GM12864 (cell line): ENCODE results near the gene CREBRF.
"Not testable (repeated sequence)": the region's sequence is repeated elsewhere in the genome, so short reads cannot be mapped to it uniquely, and the experiment has no call there.

Source experiments
- DNase-seq: peaks from one replicate; pipeline ENCODE4 v3.0.0-alpha.2; 2011; ENCODE audit warnings: low read depth
- H3K4me3 ChIP-seq: 2 replicates; pipeline ENCODE4 v1.5.1; 2011; ENCODE audit warnings: mild to moderate bottlenecking, low read depth, low read length, control low read depth
- TF ChIP-seq, protein P1 (sequence below): IDR thresholded peaks from 2 replicates; pipeline ENCODE4 v1.5.1; 2011; ENCODE audit warnings: low read depth, mild to moderate bottlenecking, moderate library complexity, low read length, control low read depth, inconsistent platforms; ENCODE audit errors: missing control alignments

Gene CREBRF

DNA sequence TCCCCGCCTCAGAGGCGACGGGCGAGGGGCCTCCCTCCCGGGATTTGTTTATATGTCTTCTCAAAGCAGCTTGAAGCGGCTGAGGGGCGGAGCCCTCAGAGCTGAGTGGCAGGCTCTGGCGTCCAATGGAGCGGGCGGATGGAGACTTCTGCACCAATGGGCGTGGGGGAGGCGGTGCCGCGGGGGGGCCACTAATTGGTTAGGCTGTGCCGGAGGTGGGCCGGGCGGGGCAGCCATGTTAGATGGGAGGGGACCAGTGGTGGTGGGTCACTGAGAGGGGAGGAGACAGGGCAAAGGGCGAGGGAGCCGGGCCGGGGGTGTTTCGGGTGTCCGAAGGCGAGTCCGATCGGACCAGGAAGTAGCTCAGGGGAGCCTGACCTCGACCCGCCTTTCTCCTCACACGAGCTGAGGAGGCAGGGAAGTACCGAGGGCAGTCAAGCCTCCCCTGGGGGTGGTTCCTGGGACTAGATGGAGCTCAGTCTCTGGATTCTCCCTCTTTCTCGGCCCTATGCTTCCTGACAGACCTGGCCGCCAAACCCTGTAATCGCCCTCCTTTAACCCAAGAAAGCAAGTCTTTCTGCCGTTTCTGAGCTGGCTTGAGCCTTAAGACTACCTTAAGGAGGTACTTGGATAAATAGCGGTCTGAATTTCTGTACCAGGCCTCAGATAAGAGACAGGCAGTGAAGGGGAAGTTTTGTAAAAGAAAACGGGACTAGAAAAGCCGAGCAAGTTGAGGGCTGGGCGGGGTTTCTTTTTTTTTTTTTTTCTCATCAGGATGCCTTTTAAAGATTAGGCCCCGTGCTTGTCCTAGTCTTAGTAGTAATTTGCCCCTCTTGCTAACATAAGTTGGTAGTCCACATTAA, 1.1 kb downstream of the CREBRF start:
- H3K4me3 ChIP-seq = peak overlapping the region; percentile 72
- peak; percentile 94 for DNase-seq
- TF ChIP-seq, protein P1, sequence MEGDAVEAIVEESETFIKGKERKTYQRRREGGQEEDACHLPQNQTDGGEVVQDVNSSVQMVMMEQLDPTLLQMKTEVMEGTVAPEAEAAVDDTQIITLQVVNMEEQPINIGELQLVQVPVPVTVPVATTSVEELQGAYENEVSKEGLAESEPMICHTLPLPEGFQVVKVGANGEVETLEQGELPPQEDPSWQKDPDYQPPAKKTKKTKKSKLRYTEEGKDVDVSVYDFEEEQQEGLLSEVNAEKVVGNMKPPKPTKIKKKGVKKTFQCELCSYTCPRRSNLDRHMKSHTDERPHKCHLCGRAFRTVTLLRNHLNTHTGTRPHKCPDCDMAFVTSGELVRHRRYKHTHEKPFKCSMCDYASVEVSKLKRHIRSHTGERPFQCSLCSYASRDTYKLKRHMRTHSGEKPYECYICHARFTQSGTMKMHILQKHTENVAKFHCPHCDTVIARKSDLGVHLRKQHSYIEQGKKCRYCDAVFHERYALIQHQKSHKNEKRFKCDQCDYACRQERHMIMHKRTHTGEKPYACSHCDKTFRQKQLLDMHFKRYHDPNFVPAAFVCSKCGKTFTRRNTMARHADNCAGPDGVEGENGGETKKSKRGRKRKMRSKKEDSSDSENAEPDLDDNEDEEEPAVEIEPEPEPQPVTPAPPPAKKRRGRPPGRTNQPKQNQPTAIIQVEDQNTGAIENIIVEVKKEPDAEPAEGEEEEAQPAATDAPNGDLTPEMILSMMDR = no peak

DNA sequence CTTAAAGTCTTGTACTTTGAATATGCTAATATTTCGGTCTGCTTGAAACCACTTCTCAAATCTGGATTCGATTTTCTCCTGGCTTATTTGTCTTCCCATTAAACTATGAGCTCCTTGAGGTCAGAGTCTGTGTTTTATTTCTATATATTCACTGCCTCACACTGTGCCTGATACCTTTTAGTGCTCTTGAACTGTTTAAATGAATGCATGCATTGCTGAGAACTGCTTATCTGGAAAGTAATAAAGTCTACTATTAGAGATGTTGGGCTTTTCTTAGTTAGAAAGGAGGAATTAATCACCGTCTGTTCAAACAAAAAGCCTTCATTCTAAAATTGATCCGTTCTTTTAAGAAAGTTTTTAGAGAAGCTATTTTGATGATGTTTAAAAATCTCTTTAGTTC, 6.0 kb downstream of the CREBRF start:
- TF ChIP-seq, protein P1 = no peak
- H3K4me3 ChIP-seq = no peak overlapping the region
- DNase-seq = no peak

DNA sequence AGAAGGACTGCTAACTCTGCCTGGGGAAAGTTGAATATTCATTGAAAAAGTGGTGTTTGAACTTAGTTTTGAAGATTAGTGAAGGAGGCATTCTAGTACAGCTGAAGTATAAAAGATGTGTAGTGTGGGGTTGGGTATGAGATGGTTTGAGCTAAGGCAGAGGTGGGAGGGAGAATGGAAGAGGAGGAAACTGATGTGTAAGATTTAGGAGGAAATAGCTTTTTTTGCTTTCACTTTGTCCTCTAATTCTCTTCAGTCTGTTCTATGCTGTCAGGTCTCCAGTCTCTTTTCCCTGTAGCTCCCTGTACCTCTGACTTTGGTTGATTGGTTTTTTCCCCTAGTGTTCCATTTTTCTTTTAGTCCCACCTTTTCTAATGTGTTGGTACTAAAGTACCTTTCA, 9.0 kb downstream of the CREBRF start:
- TF ChIP-seq, protein P1 = no peak
- DNase-seq = no peak
- no peak overlapping the region for H3K4me3 ChIP-seq

DNA sequence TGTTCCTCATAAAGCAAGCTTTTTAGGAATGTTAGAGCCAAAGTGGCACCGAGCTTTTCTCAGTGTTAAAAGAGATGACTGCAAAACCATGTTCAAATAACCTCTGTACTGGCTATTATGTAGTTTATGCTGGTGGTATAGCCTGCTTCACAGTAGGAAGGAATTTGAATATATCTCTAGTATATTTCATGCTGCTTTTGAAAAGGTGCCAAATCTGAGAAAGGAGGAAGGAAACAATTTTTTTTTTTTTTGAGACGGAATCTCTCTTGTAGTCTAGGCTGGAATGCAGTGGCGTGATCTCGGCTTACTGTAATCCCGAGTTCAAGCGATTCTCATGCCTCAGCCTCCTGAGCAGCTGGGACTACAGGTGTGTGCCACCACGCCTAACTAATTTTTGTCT, 13.5 kb downstream of the CREBRF start:
- DNase-seq = no peak
- TF ChIP-seq, protein P1 = no peak
- no peak overlapping the region for H3K4me3 ChIP-seq

DNA sequence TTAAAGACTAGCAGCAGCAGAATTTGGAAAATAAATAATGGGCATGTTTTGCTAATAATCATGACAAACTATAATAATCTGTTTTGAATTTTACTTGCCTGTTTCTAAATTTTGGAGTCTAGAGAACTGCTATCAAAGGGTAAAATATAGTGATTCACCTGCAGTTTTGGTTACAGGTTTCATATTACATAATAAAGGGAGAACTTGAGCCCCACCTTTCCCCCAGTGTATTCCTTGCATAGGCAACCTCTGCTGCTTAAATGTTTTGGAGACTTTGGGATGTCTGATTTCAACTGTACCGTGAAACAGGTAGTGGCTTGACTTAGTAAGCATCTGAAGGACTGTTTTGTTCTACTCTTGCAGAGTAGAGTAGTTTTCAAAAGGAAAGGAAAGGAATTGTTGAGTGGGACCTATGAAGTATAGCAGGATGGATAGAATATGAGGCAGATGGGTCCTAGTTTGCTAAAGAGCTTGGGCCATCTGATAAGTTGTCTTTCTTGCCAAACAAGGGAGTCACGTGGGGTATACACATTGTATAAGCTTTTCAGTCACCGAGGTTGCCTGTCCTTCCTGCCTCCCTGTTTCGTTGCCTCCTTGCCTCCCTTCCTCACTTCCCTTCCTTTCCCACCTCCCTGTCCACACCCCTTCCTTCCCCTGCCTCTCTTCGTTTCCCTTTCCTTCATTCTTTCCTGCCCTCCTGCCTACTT, 19.1 kb downstream of the CREBRF start:
- TF ChIP-seq, protein P1 = no peak

DNA sequence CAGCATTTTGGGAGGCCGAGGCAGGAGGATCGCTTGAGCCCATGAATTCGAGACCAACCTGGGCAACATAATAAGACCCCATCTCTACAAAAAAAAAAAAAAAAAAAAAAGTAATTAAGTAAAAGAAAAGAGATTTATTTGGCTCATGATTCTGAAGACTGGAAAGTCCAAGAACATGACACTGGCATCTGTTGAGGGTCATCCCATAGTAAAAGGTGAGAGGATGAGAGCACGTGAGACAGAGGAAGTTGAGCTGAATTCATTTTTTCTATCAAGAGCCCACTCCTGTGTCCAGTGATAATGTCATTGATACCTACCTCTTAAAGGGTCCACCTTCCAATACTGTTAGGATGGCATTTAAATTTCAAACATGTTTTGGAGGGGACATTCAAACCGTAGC, 19.8 kb downstream of the CREBRF start:
- H3K4me3 ChIP-seq = no peak overlapping the region
- no peak for DNase-seq
- TF ChIP-seq, protein P1 = no peak

More for the DNA sequence above, 19.1 kb downstream of the CREBRF start:
- H3K4me3 ChIP-seq = no peak overlapping the region
- no peak for DNase-seq

DNA sequence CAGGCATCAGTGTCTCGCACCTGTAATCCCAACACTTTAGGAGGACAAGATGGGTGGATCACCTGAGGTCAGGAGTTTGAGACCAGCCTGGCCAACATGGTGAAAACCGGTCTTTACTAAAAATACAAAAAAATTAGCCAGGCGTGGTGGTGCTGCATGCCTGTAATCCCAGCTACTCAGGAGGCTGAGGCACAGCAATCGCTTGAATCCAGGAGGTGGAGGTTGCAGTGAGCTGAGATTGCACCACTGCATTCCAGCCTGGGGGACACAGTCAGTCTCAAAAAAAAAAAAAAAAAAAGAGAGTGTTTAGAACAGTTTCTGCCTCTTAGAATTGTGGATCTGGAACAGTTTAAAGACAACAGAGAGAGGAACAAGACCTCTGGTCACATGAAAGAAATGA, 20.3 kb downstream of the CREBRF start:
- not testable (repeated sequence) for H3K4me3 ChIP-seq, DNase-seq
